HepG2 (cell line): ENCODE data around the gene CYP46A1. TPM values are rescaled to one million over a fixed set of nuclear protein-coding genes. Genes with fewer than 3 reads are reported as not detected.

Source experiments
- ATAC-seq: fragments of 200-7000 bp; cut with Tn5 transposase; 3 replicates; pipeline ENCODE4 v1.9.1; 2020; ENCODE audit warnings: mild to moderate bottlenecking, moderate library complexity
- BruUV-seq: library from RNA; stranded (reverse); fragments of 400-500 nt; replicated peaks from 2 replicates; lab custom pipeline; 2021; lab: Mats Ljungman, UMichigan
- CTCF ChIA-PET: fragments of 300-600 bp; formaldehyde crosslinking; extraction: SDS; loops from one replicate; lab custom pipeline; 2021; ENCODE audit warnings: low total read pairs, inconsistent platforms, low intra/inter-chr PET ratio; lab: Yijun Ruan, JAX
- POLR2A ChIA-PET: fragments of 350-600 bp; sonication (Branson Sonifier 250); formaldehyde crosslinking; loops from one replicate; lab custom pipeline; 2020; ENCODE audit warnings: antibody characterized with exemption, inconsistent platforms; lab: Yijun Ruan, JAX
- DNase-seq: peaks from one replicate; pipeline ENCODE4 v3.0.0-alpha.2; 2015; ENCODE audit warnings: low spot score
- FAIRE-seq: peaks from 3 replicates; lab custom pipeline; 2011; peaks lifted over from hg19 to GRCh38; lab: Jason Lieb, UNC
- H2AFZ ChIP-seq: one replicate; pipeline ENCODE4 v1.6.1; 2011; ENCODE audit warnings: low read length, inconsistent platforms
- H3K27ac ChIP-seq: fragments of 300-600 bp; 3 replicates; pipeline ENCODE4 v1.8.0; 2011; ENCODE audit warnings: mixed run types, mild to moderate bottlenecking, mixed read lengths, low read length, inconsistent platforms; ENCODE audit not compliant: insufficient read depth; ENCODE audit errors: extremely low read length
- H3K27me3 ChIP-seq, 2 experiments: fragments of 200-600 bp in 1 of 2; 2 replicates in 1 of 2; 3 replicates in 1 of 2; pipeline versions ENCODE4 v1.6.0 to v1.8.0; 2011; ENCODE audit warnings: low read length in 2 of 2, mild to moderate bottlenecking in 2 of 2, moderate library complexity in 2 of 2, inconsistent platforms in 1 of 2; ENCODE audit not compliant: insufficient read depth in 2 of 2, control insufficient read depth in 1 of 2
- H3K36me3 ChIP-seq, 2 experiments: fragments of 200-600 bp in 1 of 2; replicated peaks in 1 of 2; 2 replicates in 1 of 2; 3 replicates in 1 of 2; pipeline versions ENCODE4 v1.5.1 to v1.8.0; 2011; ENCODE audit warnings: low read length in 2 of 2, inconsistent platforms in 1 of 2; ENCODE audit not compliant: insufficient read depth in 2 of 2, control insufficient read depth in 1 of 2
- H3K4me1 ChIP-seq: 2 replicates; pipeline ENCODE4 v1.5.1; 2012; ENCODE audit warnings: low read length, inconsistent platforms; ENCODE audit not compliant: insufficient read depth
- H3K4me2 ChIP-seq: 2 replicates; pipeline ENCODE4 v1.6.0; 2011; ENCODE audit warnings: low read depth, low read length, inconsistent platforms
- H3K4me3 ChIP-seq, 3 experiments: fragments of 200-600 bp in 1 of 3; sonication (generic), shearing (Covaris generic) in 1 of 3; replicated peaks in 1 of 3; 2 replicates each; pipeline ENCODE4 v1.5.1; 2011 to 2016; ENCODE audit warnings: low read length in 3 of 3, inconsistent platforms in 2 of 3, low read depth in 2 of 3, mild to moderate bottlenecking in 2 of 3, control low read depth in 1 of 3, mixed read lengths in 1 of 3; ENCODE audit not compliant: insufficient read depth in 1 of 3
- H3K79me2 ChIP-seq: one replicate; pipeline ENCODE4 v1.6.1; 2011; ENCODE audit warnings: low read length, inconsistent platforms; ENCODE audit not compliant: insufficient read depth
- H3K9ac ChIP-seq: 2 replicates; pipeline ENCODE4 v1.6.0; 2011; ENCODE audit warnings: mild to moderate bottlenecking, low read depth, low read length, inconsistent platforms; ENCODE audit not compliant: insufficient read depth
- H3K9me3 ChIP-seq: 2 replicates; pipeline ENCODE4 v1.5.1; 2012; ENCODE audit warnings: mild to moderate bottlenecking, low read length
- H4K20me1 ChIP-seq: 2 replicates; pipeline ENCODE4 v1.6.0; 2011; ENCODE audit warnings: inconsistent platforms, mild to moderate bottlenecking, low read length, moderate library complexity; ENCODE audit not compliant: insufficient read depth
- IRX3 ChIP-seq: sonication (generic); formaldehyde crosslinking; IDR thresholded peaks from 2 replicates; pipeline ENCODE4 v1.8.1; 2023; ENCODE audit warnings: mild to moderate bottlenecking, low read depth, missing genetic modification reagents, borderline replicate concordance
- MED13 ChIP-seq: sonication (generic); formaldehyde crosslinking; IDR thresholded peaks from 2 replicates; pipeline ENCODE4 v1.5.0; 2020; ENCODE audit warnings: missing genetic modification reagents
- ZFX ChIP-seq: sonication (generic); formaldehyde crosslinking; IDR thresholded peaks from 2 replicates; pipeline ENCODE4 v1.4.0; 2020; ENCODE audit warnings: mild to moderate bottlenecking, low read depth, missing genetic modification reagents, moderate library complexity
- WGBS: methylation state at CpG from one replicate; pipeline ENCODE4 v1.1.6; 2017; ENCODE audit warnings: low lambda C conversion rate; 5-methylcytosine and 5-hydroxymethylcytosine counted together
- in situ Hi-C: cut with HindIII; loops from 2 replicates; pipeline ENCODE4 v1.10.0; 2017; ENCODE audit warnings: low pct_unique_long_range_greater_than_20kb; ENCODE audit not compliant: extremely low pct_ligation_motif_present
- intact Hi-C: fragments of 100-400 bp; cut with micrococcal nuclease; formaldehyde crosslinking; loops from one replicate; pipeline ENCODE4 v1.10.0; 2022; ENCODE audit not compliant: unreplicated experiment
- polyA plus RNA-seq, 8 experiments: library from polyadenylated mRNA; depleted of rRNA in 3 of 8; stranded (reverse) in 7 of 8; unstranded in 1 of 8; fragments of >200 nt; fragmentation: Illumina TruSeq in 4 of 8; extraction: Trizol in 4 of 8; gene quantifications; 2 replicates each; pipeline versions ENCODE4 v1.2.1 to v1.2.3, GENCODE V29; 2011 to 2016; ENCODE audit warnings: low read depth in 4 of 8, missing spikeins in 1 of 8, mixed read lengths in 1 of 8; ENCODE audit not compliant: insufficient read depth in 1 of 8
- total RNA-seq, 5 experiments: library from RNA; depleted of rRNA; stranded (reverse); fragments of >200 nt; fragmentation: Illumina TruSeq; extraction: Trizol; gene quantifications; 2 replicates each; pipeline ENCODE4 v1.2.3, GENCODE V29; 2016; ENCODE audit warnings: low read depth in 1 of 5
- TF ChIP-seq, protein P1 (sequence below): sonication (generic); formaldehyde crosslinking; IDR thresholded peaks from 2 replicates; pipeline ENCODE4 v1.4.0; 2020; ENCODE audit warnings: missing genetic modification reagents, borderline replicate concordance

CYP46A1 gene
- total and polyA plus RNA-seq, 2 of the 13 experiments (the other 11 are each of a cell fraction or from before 2014, with no cell fraction given): not detected

GRCh38 chr14:99751539-99752485, 67.7 kb downstream of the CYP46A1 start:
- intact Hi-C loops: no loop called here
- no peak overlapping the region for H2AFZ ChIP-seq
- no peak for DNase-seq
- CTCF ChIA-PET: no interaction called here
- H3K27me3 ChIP-seq: peaks cover 3 to 69% of the 10 kb centered on the region in 2 experiments; a peak in 4 of 5 replicates
- WGBS: 42% methylated on average over 24 of the region's 25 CpGs
- H3K4me1 ChIP-seq: peaks cover 6% of the 10 kb centered on the region; the same call in 1 of the 2 replicates
- H3K9me3 ChIP-seq: no peaks in the 10 kb centered on the region
- no peak overlapping the region for H3K9ac ChIP-seq
- no peak overlapping the region for H3K4me3 ChIP-seq
- H3K4me2 ChIP-seq: no peak overlapping the region
- in situ Hi-C loops: no loop called here
- no peaks in the 10 kb centered on the region for H3K79me2 ChIP-seq
- no TSS peak for BruUV-seq
- TF ChIP-seq IRX3 (CRISPR knock-in tag) (no peak), MED13 (no peak), ZFX (CRISPR knock-in tag) (no peak)
- TF ChIP-seq, protein P1, sequence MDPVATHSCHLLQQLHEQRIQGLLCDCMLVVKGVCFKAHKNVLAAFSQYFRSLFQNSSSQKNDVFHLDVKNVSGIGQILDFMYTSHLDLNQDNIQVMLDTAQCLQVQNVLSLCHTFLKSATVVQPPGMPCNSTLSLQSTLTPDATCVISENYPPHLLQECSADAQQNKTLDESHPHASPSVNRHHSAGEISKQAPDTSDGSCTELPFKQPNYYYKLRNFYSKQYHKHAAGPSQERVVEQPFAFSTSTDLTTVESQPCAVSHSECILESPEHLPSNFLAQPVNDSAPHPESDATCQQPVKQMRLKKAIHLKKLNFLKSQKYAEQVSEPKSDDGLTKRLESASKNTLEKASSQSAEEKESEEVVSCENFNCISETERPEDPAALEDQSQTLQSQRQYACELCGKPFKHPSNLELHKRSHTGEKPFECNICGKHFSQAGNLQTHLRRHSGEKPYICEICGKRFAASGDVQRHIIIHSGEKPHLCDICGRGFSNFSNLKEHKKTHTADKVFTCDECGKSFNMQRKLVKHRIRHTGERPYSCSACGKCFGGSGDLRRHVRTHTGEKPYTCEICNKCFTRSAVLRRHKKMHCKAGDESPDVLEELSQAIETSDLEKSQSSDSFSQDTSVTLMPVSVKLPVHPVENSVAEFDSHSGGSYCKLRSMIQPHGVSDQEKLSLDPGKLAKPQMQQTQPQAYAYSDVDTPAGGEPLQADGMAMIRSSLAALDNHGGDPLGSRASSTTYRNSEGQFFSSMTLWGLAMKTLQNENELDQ (CRISPR knock-in tag): no peak
- TF ChIP-seq, all 625 proteins: peak for 0
- no peaks in the 10 kb centered on the region for H3K36me3 ChIP-seq
- no peak overlapping the region for H3K27ac ChIP-seq
- H4K20me1 ChIP-seq: no peaks in the 10 kb centered on the region
- FAIRE-seq: no peak
- POLR2A ChIA-PET: no interaction called here
- ATAC-seq: no peak
